K562 (cell line): ENCODE measurements around the gene SNTG2. TPM values are rescaled to one million over a fixed set of nuclear protein-coding genes. Genes with fewer than 3 reads are reported as not detected.

ENCODE experiments used
- ATAC-seq: fragments of 200-7000 bp; cut with Tn5 transposase; 3 replicates; pipeline ENCODE4 v1.9.1; 2020; ENCODE audit warnings: moderate library complexity
- BruUV-seq: library from RNA; stranded (reverse); fragments of 400-500 nt; replicated peaks from 2 replicates; lab custom pipeline; 2021; lab: Mats Ljungman, UMichigan
- CTCF ChIA-PET: fragments of 300-600 bp; formaldehyde crosslinking; extraction: SDS; loops from one replicate; lab custom pipeline; 2021; ENCODE audit warnings: low intra/inter-chr PET ratio; lab: Yijun Ruan, JAX
- POLR2A ChIA-PET: fragments of 300-600, 350-650 bp; sonication (Branson Sonifier 250); formaldehyde crosslinking; extraction: SDS; loops from one replicate; lab custom pipeline; 2021; ENCODE audit warnings: antibody characterized with exemption, inconsistent platforms; lab: Yijun Ruan, JAX
- DNase-seq, 4 experiments: peaks; one replicate each; pipeline versions ENCODE4 v3.0.0 to v3.0.0-alpha.2; 2011 to 2018; ENCODE audit warnings: low spot score in 3 of 4, mixed read lengths in 3 of 4; ENCODE audit errors: extremely low read depth in 1 of 4
- FAIRE-seq: peaks from 2 replicates; lab custom pipeline; 2011; peaks lifted over from hg19 to GRCh38; lab: Jason Lieb, UNC
- H2AFZ ChIP-seq: 2 replicates; pipeline ENCODE4 v1.6.0; 2011; ENCODE audit warnings: low read depth, low read length, control low read depth, inconsistent platforms
- H3K27ac ChIP-seq: fragments of 200-600 bp; 3 replicates; pipeline ENCODE4 v1.8.0; 2011; ENCODE audit warnings: low read depth, mild to moderate bottlenecking, control low read depth, inconsistent platforms, low read length, moderate library complexity, mixed read lengths; ENCODE audit errors: extremely low read depth
- H3K27me3 ChIP-seq, 2 experiments: fragments of 300-600 bp in 1 of 2; 2 replicates in 1 of 2; 3 replicates in 1 of 2; pipeline versions ENCODE4 v1.6.0 to v1.8.0; 2011; ENCODE audit warnings: inconsistent platforms in 2 of 2, low read length in 2 of 2, mild to moderate bottlenecking in 1 of 2, mixed read lengths in 1 of 2, moderate library complexity in 1 of 2; ENCODE audit not compliant: control insufficient read depth in 2 of 2, insufficient read depth in 2 of 2
- H3K36me3 ChIP-seq: fragments of 300-600 bp; 3 replicates; pipeline ENCODE4 v1.8.0; 2011; ENCODE audit warnings: mild to moderate bottlenecking, low read length, inconsistent platforms; ENCODE audit not compliant: control insufficient read depth, insufficient read depth
- H3K4me1 ChIP-seq, 2 experiments: fragments of 200-600 bp in 1 of 2; replicated peaks in 1 of 2; 2 replicates in 1 of 2; 3 replicates in 1 of 2; pipeline versions ENCODE4 v1.5.1 to v1.8.0; 2011; ENCODE audit warnings: inconsistent platforms in 2 of 2, low read length in 2 of 2, mild to moderate bottlenecking in 1 of 2, mixed read lengths in 1 of 2, moderate library complexity in 1 of 2; ENCODE audit not compliant: control insufficient read depth in 2 of 2, insufficient read depth in 2 of 2
- H3K4me2 ChIP-seq: 2 replicates; pipeline ENCODE4 v1.6.1; 2011; ENCODE audit warnings: low read length, control low read depth, inconsistent platforms, mixed read lengths; ENCODE audit not compliant: insufficient read depth
- H3K4me3 ChIP-seq: fragments of 200-600 bp; sonication (generic), shearing (Covaris generic); 2 replicates; pipeline ENCODE4 v1.5.1; 2016; ENCODE audit warnings: control low read depth, inconsistent platforms
- H3K79me2 ChIP-seq: fragments of 200-600 bp; 3 replicates; pipeline ENCODE4 v1.8.0; 2011; ENCODE audit warnings: low read length, inconsistent platforms; ENCODE audit not compliant: control insufficient read depth, insufficient read depth
- H3K9ac ChIP-seq, 2 experiments: 2 replicates each; pipeline versions ENCODE4 v1.6.0 to v1.6.1; 2011; ENCODE audit warnings: low read depth in 2 of 2, low read length in 2 of 2, control low read depth in 1 of 2, inconsistent platforms in 1 of 2, mild to moderate bottlenecking in 1 of 2, mixed read lengths in 1 of 2; ENCODE audit not compliant: insufficient read depth in 1 of 2
- H3K9me1 ChIP-seq: one replicate; pipeline ENCODE4 v1.6.0; 2011; ENCODE audit warnings: inconsistent platforms, mild to moderate bottlenecking, low read length, moderate library complexity; ENCODE audit not compliant: control insufficient read depth, insufficient read depth
- H3K9me3 ChIP-seq: replicated peaks from 2 replicates; pipeline ENCODE4 v1.5.1; 2011; ENCODE audit warnings: low read depth, low read length, inconsistent platforms; ENCODE audit not compliant: control insufficient read depth, insufficient read depth
- H4K20me1 ChIP-seq: replicated peaks from 2 replicates; pipeline ENCODE4 v1.6.1; 2011; ENCODE audit warnings: low read length, inconsistent platforms, mixed read lengths; ENCODE audit not compliant: control insufficient read depth, insufficient read depth
- EP300 ChIP-seq: IDR thresholded peaks from 2 replicates; pipeline ENCODE4 v1.6.1; 2012; ENCODE audit warnings: low read length, improper control_type of control experiment
- POLR3A ChIP-seq: IDR thresholded peaks from 2 replicates; pipeline ENCODE4 v1.6.1; 2011; ENCODE audit warnings: borderline replicate concordance, mild to moderate bottlenecking, moderate library complexity; ENCODE audit not compliant: insufficient read length, insufficient read depth; ENCODE audit errors: extremely low read depth
- RBM25 ChIP-seq: fragments of 200-400 bp; formaldehyde crosslinking; IDR thresholded peaks from 2 replicates; pipeline ENCODE4 v1.6.1; 2018; ENCODE audit warnings: low read length, low read depth, moderate library complexity; ENCODE audit not compliant: severe bottlenecking
- ZNF143 ChIP-seq: sonication (generic); formaldehyde crosslinking; IDR thresholded peaks from 2 replicates; pipeline ENCODE4 v1.9.0; 2022; ENCODE audit warnings: mild to moderate bottlenecking, missing genetic modification reagents
- ZNF23 ChIP-seq: fragments of 250-450 bp; sonication (Bioruptor Pico); IDR thresholded peaks from 2 replicates; pipeline ENCODE4 v1.4.0; 2020; ENCODE audit warnings: mild to moderate bottlenecking
- WGBS: fragments of 100-300 bp; shearing (Covaris generic); methylation state at CpG from one replicate; pipeline ENCODE4 v1.1.6; 2016; ENCODE audit warnings: low coverage, mixed read lengths; ENCODE audit not compliant: insufficient coverage; ENCODE audit errors: missing lambda C conversion rate; 5-methylcytosine and 5-hydroxymethylcytosine counted together
- in situ Hi-C: fragments of 300-500 bp; cut with MboI; formaldehyde crosslinking; loops from 4 replicates; pipeline ENCODE4 v1.15.0; 2018; ENCODE audit warnings: inconsistent platforms, mixed read lengths
- intact Hi-C: fragments of 100-400 bp; cut with micrococcal nuclease; formaldehyde crosslinking; loops from 2 replicates; pipeline ENCODE4 v1.14.2; 2022
- polyA plus RNA-seq, 8 experiments: library from polyadenylated mRNA; depleted of rRNA in 4 of 8; stranded (reverse) in 5 of 8; unstranded in 3 of 8; fragments of >200 nt; fragmentation: Nextera tagmentation in 2 of 8; fragmentation: Illumina TruSeq in 1 of 8; extraction: Ambion mirVana in 2 of 8; extraction: Trizol in 1 of 8; gene quantifications; 2 replicates each; pipeline versions ENCODE4 v1.2.1 to v1.2.3, GENCODE V29; 2011 to 2014; ENCODE audit warnings: inconsistent platforms in 1 of 8, missing spikeins in 1 of 8
- total RNA-seq, 7 experiments: library from RNA; depleted of rRNA in 6 of 7; stranded (reverse); fragments of >200 nt in 6 of 7; fragmentation: Illumina TruSeq in 2 of 7; extraction: Trizol in 2 of 7; gene quantifications; 2 replicates each; pipeline versions ENCODE4 v1.2.1 to v1.2.3, GENCODE V29; 2011 to 2021; ENCODE audit warnings: low replicate concordance in 1 of 7
- TF ChIP-seq, protein P1 (sequence below): fragments of 450-650 bp; formaldehyde crosslinking; IDR thresholded peaks from 2 replicates; pipeline ENCODE4 v1.4.0; 2020; ENCODE audit warnings: mild to moderate bottlenecking, mixed read lengths
- TF ChIP-seq, protein P2 (sequence below), 2 experiments: fragments of 450-650 bp in 1 of 2; sonication (generic) in 1 of 2; formaldehyde crosslinking in 1 of 2; IDR thresholded peaks; 2 replicates each; pipeline versions ENCODE4 v1.7.1 to v1.9.0; 2016 to 2022; ENCODE audit warnings: inconsistent platforms in 1 of 2, mild to moderate bottlenecking in 1 of 2, missing genetic modification reagents in 1 of 2
- TF ChIP-seq, protein P3 (sequence below): fragments of 450-650 bp; IDR thresholded peaks from 2 replicates; pipeline ENCODE4 v1.6.1; 2016; ENCODE audit warnings: antibody characterized with exemption

SNTG2 gene
- total and polyA plus RNA-seq, 9 of the 15 experiments (the other 6 are each of a cell fraction or from before 2014, with no cell fraction given): not detected

DNA sequence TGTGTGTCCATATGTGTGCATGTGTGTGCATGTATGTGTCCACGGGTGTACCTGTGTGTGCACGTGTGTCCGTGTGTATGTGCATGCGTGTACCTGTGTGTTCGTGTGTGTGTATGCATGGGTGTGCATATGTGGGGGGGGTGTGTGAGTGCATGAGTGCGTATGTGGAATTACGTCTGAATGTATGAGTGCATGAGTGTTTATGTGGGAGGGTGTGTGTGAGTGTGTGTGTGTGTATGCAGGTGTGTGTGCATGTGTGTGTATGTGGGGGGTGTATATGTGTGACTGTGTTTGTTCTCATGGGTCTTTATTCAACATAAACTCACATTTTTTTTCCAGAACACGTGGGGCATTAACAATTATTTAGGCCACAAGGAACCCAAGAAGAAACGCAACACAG is 208.4 kb downstream of the SNTG2 start:
- BruUV-seq: no TSS peak
- POLR2A ChIA-PET: no interaction called here
- H4K20me1 ChIP-seq: no peaks in the 10 kb centered on the region; the same call in 1 of the 2 replicates
- H3K36me3 ChIP-seq: no peaks in the 10 kb centered on the region
- DNase-seq (no peak), FAIRE-seq (no peak), ATAC-seq (no peak)
- no peaks in the 10 kb centered on the region for H3K79me2 ChIP-seq
- no peak overlapping the region for H3K4me2 ChIP-seq
- CTCF ChIA-PET: no interaction called here
- no peak overlapping the region for H2AFZ ChIP-seq
- H3K9me3 ChIP-seq: no peaks in the 10 kb centered on the region
- no peak overlapping the region for H3K27ac ChIP-seq
- TF ChIP-seq, protein P1, sequence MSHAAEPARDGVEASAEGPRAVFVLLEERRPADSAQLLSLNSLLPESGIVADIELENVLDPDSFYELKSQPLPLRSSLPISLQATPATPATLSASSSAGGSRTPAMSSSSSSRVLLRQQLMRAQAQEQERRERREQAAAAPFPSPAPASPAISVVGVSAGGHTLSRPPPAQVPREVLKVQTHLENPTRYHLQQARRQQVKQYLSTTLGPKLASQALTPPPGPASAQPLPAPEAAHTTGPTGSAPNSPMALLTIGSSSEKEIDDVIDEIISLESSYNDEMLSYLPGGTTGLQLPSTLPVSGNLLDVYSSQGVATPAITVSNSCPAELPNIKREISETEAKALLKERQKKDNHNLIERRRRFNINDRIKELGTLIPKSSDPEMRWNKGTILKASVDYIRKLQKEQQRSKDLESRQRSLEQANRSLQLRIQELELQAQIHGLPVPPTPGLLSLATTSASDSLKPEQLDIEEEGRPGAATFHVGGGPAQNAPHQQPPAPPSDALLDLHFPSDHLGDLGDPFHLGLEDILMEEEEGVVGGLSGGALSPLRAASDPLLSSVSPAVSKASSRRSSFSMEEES: no peak
- no peak for TF ChIP-seq POLR3A
- TF ChIP-seq EP300: no peak
- TF ChIP-seq ZNF23: no peak
- TF ChIP-seq, protein P2, sequence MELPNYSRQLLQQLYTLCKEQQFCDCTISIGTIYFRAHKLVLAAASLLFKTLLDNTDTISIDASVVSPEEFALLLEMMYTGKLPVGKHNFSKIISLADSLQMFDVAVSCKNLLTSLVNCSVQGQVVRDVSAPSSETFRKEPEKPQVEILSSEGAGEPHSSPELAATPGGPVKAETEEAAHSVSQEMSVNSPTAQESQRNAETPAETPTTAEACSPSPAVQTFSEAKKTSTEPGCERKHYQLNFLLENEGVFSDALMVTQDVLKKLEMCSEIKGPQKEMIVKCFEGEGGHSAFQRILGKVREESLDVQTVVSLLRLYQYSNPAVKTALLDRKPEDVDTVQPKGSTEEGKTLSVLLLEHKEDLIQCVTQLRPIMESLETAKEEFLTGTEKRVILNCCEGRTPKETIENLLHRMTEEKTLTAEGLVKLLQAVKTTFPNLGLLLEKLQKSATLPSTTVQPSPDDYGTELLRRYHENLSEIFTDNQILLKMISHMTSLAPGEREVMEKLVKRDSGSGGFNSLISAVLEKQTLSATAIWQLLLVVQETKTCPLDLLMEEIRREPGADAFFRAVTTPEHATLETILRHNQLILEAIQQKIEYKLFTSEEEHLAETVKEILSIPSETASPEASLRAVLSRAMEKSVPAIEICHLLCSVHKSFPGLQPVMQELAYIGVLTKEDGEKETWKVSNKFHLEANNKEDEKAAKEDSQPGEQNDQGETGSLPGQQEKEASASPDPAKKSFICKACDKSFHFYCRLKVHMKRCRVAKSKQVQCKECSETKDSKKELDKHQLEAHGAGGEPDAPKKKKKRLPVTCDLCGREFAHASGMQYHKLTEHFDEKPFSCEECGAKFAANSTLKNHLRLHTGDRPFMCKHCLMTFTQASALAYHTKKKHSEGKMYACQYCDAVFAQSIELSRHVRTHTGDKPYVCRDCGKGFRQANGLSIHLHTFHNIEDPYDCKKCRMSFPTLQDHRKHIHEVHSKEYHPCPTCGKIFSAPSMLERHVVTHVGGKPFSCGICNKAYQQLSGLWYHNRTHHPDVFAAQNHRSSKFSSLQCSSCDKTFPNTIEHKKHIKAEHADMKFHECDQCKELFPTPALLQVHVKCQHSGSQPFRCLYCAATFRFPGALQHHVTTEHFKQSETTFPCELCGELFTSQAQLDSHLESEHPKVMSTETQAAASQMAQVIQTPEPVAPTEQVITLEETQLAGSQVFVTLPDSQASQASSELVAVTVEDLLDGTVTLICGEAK (IDR thresholded peaks at IDR 0.05): no peak
- TF ChIP-seq, protein P2 (CRISPR knock-in tag; IDR thresholded peaks at IDR 0.05): no peak
- no peak for TF ChIP-seq ZNF143
- TF ChIP-seq, protein P3, sequence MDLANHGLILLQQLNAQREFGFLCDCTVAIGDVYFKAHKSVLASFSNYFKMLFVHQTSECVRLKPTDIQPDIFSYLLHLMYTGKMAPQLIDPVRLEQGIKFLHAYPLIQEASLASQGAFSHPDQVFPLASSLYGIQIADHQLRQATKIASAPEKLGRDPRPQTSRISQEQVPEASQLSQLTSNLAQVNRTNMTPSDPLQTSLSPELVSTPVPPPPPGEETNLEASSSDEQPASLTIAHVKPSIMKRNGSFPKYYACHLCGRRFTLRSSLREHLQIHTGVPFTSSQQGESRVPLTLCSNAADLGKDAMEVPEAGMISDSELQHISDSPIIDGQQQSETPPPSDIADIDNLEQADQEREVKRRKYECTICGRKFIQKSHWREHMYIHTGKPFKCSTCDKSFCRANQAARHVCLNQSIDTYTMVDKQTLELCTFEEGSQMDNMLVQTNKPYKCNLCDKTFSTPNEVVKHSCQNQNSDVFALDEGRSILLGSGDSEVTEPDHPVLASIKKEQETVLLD: no peak
- no peak for TF ChIP-seq RBM25
- H3K27me3 ChIP-seq: peaks cover 0 to 4% of the 10 kb centered on the region in 2 experiments; a peak in 1 of 5 replicates
- no peak overlapping the region for H3K9ac ChIP-seq
- intact Hi-C loops (no loop called here), in situ Hi-C loops (no loop called here)
- no peaks in the 10 kb centered on the region for H3K9me1 ChIP-seq
- WGBS: 2% methylated on average over 9 of the region's 9 CpGs
- no peak overlapping the region for H3K4me3 ChIP-seq
- H3K4me1 ChIP-seq: no peaks in the 10 kb centered on the region
